ENCODE data around the gene FEM1A. TPM values are rescaled to one million over a fixed set of nuclear protein-coding genes. Genes with fewer than 3 reads are reported as not detected.

FEM1A gene
- total and polyA plus RNA-seq, 9 of the 15 experiments (the other 6 are each of a cell fraction or from before 2014, with no cell fraction given): 0.08 to 19.0 (median 6.8) TPM

DNA sequence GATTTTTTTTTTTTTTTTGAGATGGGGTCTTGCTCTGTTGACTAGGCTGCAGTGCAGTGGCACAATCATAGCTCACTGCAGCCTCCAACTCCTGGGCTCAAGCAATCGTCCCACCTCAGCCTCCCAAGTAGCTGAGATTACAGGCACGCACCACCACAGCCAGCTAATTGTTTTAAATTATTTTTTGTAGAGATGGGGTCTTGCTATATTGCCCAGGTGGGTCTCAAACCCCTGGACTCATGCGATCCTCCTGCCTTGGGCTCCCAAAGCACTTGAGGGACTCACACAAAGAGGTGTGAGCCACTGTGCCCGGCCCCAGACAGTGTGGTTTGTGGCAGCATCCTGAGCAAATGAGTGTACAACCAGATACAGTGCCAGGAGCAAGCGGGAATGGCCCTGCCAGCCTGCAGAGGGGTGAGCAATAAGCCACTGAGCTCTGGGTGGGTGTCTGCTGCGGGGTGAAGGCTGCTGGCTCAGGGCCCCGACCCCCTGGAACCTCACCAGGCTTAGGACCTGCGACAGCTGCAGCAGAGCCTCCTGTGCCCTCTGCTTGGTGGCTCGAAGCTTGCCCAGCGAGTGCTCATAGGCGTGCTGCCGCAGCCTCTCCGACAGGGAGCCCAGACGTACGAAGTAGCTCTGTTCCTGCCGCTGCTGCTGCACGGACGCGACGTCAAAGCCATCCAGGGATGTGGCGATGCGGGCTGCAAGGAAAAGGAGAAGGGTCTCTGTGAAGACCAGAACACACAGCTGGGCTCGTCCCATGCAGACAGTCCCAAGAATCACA, 55.8 kb downstream of the FEM1A start:
- DNase-seq (ENCODE audit: extremely low read depth in 1 of 4, low spot score in 3 of 4) (no peak), ATAC-seq (no peak), FAIRE-seq (no peak)
- H3K36me3 ChIP-seq (ENCODE audit: control insufficient read depth, insufficient read depth, low read length): peaks cover 57% of the 10 kb centered on the region; the same call in 2 of the 3 replicates
- no peak for TF ChIP-seq ATF7 (IDR thresholded peaks at IDR 0.05)
- TF ChIP-seq, protein P1, sequence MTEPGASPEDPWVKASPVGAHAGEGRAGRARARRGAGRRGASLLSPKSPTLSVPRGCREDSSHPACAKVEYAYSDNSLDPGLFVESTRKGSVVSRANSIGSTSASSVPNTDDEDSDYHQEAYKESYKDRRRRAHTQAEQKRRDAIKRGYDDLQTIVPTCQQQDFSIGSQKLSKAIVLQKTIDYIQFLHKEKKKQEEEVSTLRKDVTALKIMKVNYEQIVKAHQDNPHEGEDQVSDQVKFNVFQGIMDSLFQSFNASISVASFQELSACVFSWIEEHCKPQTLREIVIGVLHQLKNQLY (CRISPR knock-in tag; conservative IDR thresholded peaks at IDR 0.05): no peak
- TF ChIP-seq, protein P2, sequence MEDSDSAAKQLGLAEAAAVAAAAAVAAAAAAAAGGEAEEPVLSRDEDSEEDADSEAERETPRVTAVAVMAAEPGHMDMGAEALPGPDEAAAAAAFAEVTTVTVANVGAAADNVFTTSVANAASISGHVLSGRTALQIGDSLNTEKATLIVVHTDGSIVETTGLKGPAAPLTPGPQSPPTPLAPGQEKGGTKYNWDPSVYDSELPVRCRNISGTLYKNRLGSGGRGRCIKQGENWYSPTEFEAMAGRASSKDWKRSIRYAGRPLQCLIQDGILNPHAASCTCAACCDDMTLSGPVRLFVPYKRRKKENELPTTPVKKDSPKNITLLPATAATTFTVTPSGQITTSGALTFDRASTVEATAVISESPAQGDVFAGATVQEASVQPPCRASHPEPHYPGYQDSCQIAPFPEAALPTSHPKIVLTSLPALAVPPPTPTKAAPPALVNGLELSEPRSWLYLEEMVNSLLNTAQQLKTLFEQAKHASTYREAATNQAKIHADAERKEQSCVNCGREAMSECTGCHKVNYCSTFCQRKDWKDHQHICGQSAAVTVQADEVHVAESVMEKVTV (CRISPR knock-in tag; IDR thresholded peaks at IDR 0.05): no peak
- TF ChIP-seq ADNP (tag; IDR thresholded peaks at IDR 0.05): no peak
- peak; percentile 40; the same call in 1 of the 2 replicates for TF ChIP-seq RBFOX2 (IDR thresholded peaks at IDR 0.05; ENCODE audit: low read depth, low read length)
- no peak for TF ChIP-seq TAF1 (IDR thresholded peaks at IDR 0.05; ENCODE audit: control insufficient read depth, extremely low read depth, insufficient read depth, low read length, severe bottlenecking)
- TF ChIP-seq ZNF76 (CRISPR knock-in tag; IDR thresholded peaks at IDR 0.05; ENCODE audit: borderline replicate concordance): no peak
- TF ChIP-seq ZNF121 (CRISPR knock-in tag; conservative IDR thresholded peaks at IDR 0.05): peak; percentile 75
- peak; percentile 42; the same call in 1 of the 2 replicates for TF ChIP-seq POLR2G (IDR thresholded peaks at IDR 0.05; ENCODE audit: low read depth, low read length)
- TF ChIP-seq BCL6 (CRISPR knock-in tag; IDR thresholded peaks at IDR 0.05): no peak
- H3K4me1 ChIP-seq (replicated peaks in 1 of 2; ENCODE audit: control insufficient read depth in 2 of 2, insufficient read depth in 2 of 2, low read length in 2 of 2): peaks cover 0 to 10% of the 10 kb centered on the region in 2 experiments; a peak in 2 of 5 replicates
- 91% methylated on average over 13 of the region's 23 CpGs for WGBS (ENCODE audit: insufficient coverage, low coverage, missing lambda C conversion rate)
- no peaks in the 10 kb centered on the region for H3K9me1 ChIP-seq (ENCODE audit: control insufficient read depth, insufficient read depth, low read length)
- POLR2A ChIA-PET: interaction anchor here (0.6 to 1.1 kb wide), 2 partner anchors 18 to 942 kb away, joined by 3 to 4 read pairs; no protein-coding TSS in a partner anchor
- in situ Hi-C loops (cut with MboI) (no loop called here), intact Hi-C loops (cut with micrococcal nuclease) (no loop called here)
- CTCF ChIA-PET (ENCODE audit: low intra/inter-chr PET ratio): no interaction called here
- H3K27me3 ChIP-seq (ENCODE audit: control insufficient read depth in 2 of 2, insufficient read depth in 2 of 2, low read length in 2 of 2): no peaks in the 10 kb centered on the region
- H3K4me3 ChIP-seq: no peak overlapping the region
- no peak overlapping the region for H3K4me2 ChIP-seq (ENCODE audit: insufficient read depth, low read length)
- H3K27ac ChIP-seq (ENCODE audit: extremely low read depth, low read depth, low read length): no peak overlapping the region
- H3K79me2 ChIP-seq (ENCODE audit: control insufficient read depth, insufficient read depth, low read length): no peaks in the 10 kb centered on the region
- H4K20me1 ChIP-seq (replicated peaks; ENCODE audit: control insufficient read depth, insufficient read depth, low read length): no peaks in the 10 kb centered on the region
- H3K9me3 ChIP-seq (replicated peaks; ENCODE audit: control insufficient read depth, insufficient read depth, low read depth, low read length): no peaks in the 10 kb centered on the region
- no TSS peak for BruUV-seq (replicated peaks)
- no peak overlapping the region for H2AFZ ChIP-seq (ENCODE audit: low read depth, low read length)
- H3K9ac ChIP-seq (ENCODE audit: insufficient read depth in 1 of 2, low read depth in 2 of 2, low read length in 2 of 2): no peak overlapping the region
